Esophagus squamous epithelium (tissue), 5 donors: ENCODE measurements around the gene MAP9. TPM values are rescaled to one million over a fixed set of nuclear protein-coding genes. Genes with fewer than 3 reads are reported as not detected.

Source experiments
- DNase-seq: peaks from one replicate; lab custom pipeline; 2025; lab: John Stamatoyannopoulos, UW
- H3K27ac ChIP-seq, 4 donors: fragments of 200-600 bp; sonication (generic); one replicate each; pipeline ENCODE4 v1.5.1; 2016 to 2019; ENCODE audit warnings: mild to moderate bottlenecking in 1 of 4
- H3K27me3 ChIP-seq, 4 donors: fragments of 200-600 bp; sonication (generic); 1 replicate in 3 of 4; 2 replicates in 1 of 4; pipeline versions ENCODE4 v1.5.1 to v1.6.0; 2017 to 2021; ENCODE audit warnings: antibody characterized with exemption in 1 of 4
- H3K36me3 ChIP-seq, 3 donors: fragments of 200-600 bp; sonication (generic); one replicate each; pipeline ENCODE4 v1.5.1; 2016 to 2019
- H3K4me1 ChIP-seq, 3 donors: fragments of 200-600 bp; sonication (generic); one replicate each; pipeline ENCODE4 v1.5.1; 2017 to 2019
- H3K4me3 ChIP-seq, 4 donors: fragments of 200-600 bp; sonication (generic); 1 replicate in 3 of 4; 2 replicates in 1 of 4; pipeline ENCODE4 v1.5.1; 2016 to 2019; ENCODE audit warnings: mild to moderate bottlenecking in 2 of 4, moderate library complexity in 1 of 4
- H3K9me3 ChIP-seq, 3 donors: fragments of 200-600 bp; sonication (generic); one replicate each; pipeline ENCODE4 v1.5.1; 2016 to 2019
- CTCF ChIP-seq, 6 experiments: fragments of 450-650 bp in 4 of 6; fragments of 200-600 bp in 2 of 6; sonication (generic) in 2 of 6; IDR thresholded peaks; one replicate each; pipeline ENCODE4 v1.5.1; 2016 to 2019; ENCODE audit warnings: antibody characterized with exemption in 6 of 6, mild to moderate bottlenecking in 4 of 6, moderate library complexity in 4 of 6
- POLR2A ChIP-seq, 4 donors: fragments of 450-650 bp; IDR thresholded peaks; one replicate each; pipeline ENCODE4 v1.6.1; 2017; ENCODE audit warnings: antibody characterized with exemption in 4 of 4, mild to moderate bottlenecking in 4 of 4, moderate library complexity in 3 of 4
- WGBS, 2 donors: methylation state at CpG; one replicate each; pipeline ENCODE4 v1.1.5; 2018; 5-methylcytosine and 5-hydroxymethylcytosine counted together
- intact Hi-C: fragments of 100-400 bp; cut with DNase I; formaldehyde crosslinking; loops from one replicate; pipeline ENCODE4 v1.15.0; 2022
- total RNA-seq, 4 donors: library from RNA; depleted of rRNA; stranded (reverse); fragments of >200 nt; gene quantifications; one replicate each; pipeline ENCODE4 v1.1.0, GENCODE V29; 2016
- donor health status: DM: yes; HTN: yes; CAD: no.

Gene MAP9
- total RNA-seq, 4 donors from 2014 or later, result 1.9 to 4.2 (median 3.2) TPM

GRCh38 chr4:155338196-155338595 is 38.6 kb downstream of the MAP9 start:
- intact Hi-C loops, result no loop called here
- H3K27me3 ChIP-seq, result no peaks in the 10 kb centered on the region
- 86 to 100% methylated on average over 1 of the region's 1 CpG for WGBS, 2 donors
- no peak overlapping the region for H3K4me3 ChIP-seq
- H3K4me1 ChIP-seq, result no peaks in the 10 kb centered on the region
- no peaks in the 10 kb centered on the region for H3K36me3 ChIP-seq
- no peak for TF ChIP-seq CTCF (IDR thresholded peaks at IDR 0.05)
- no peak for TF ChIP-seq POLR2A (IDR thresholded peaks at IDR 0.05)
- H3K9me3 ChIP-seq, result peaks cover 0 to 4% (median 0%) of the 10 kb centered on the region in 3 donors
- DNase-seq, result no peak
- H3K27ac ChIP-seq, result no peak overlapping the region

GRCh38 chr4:155336242-155336641 is 40.5 kb downstream of the MAP9 start:
- no peaks in the 10 kb centered on the region for H3K36me3 ChIP-seq
- H3K9me3 ChIP-seq, result peaks cover 0 to 4% (median 0%) of the 10 kb centered on the region in 3 donors
- 72 to 82% methylated on average over 3 of the region's 3 CpGs for WGBS, 2 donors
- no peaks in the 10 kb centered on the region for H3K4me1 ChIP-seq
- intact Hi-C loops, result no loop called here
- DNase-seq, result no peak
- TF ChIP-seq POLR2A (IDR thresholded peaks at IDR 0.05) (no peak), CTCF (IDR thresholded peaks at IDR 0.05) (no peak)
- H3K27me3 ChIP-seq, result no peaks in the 10 kb centered on the region
- H3K4me3 ChIP-seq, result no peak overlapping the region
- no peak overlapping the region for H3K27ac ChIP-seq

GRCh38 chr4:155331478-155331877 is 45.3 kb downstream of the MAP9 start:
- Histone ChIP-seq H3K36me3 (no peaks in the 10 kb centered on the region), H3K4me1 (no peaks in the 10 kb centered on the region), H3K4me3 (no peak overlapping the region), H3K27ac (no peak overlapping the region), H3K27me3 (no peaks in the 10 kb centered on the region), H3K9me3 (no peaks in the 10 kb centered on the region)
- TF ChIP-seq POLR2A (IDR thresholded peaks at IDR 0.05) (no peak), CTCF (IDR thresholded peaks at IDR 0.05) (no peak)
- intact Hi-C loops, result no loop called here
- no peak for DNase-seq

GRCh38 chr4:155322782-155323181 is 54.0 kb downstream of the MAP9 start:
- intact Hi-C loops, result no loop called here
- H3K27ac ChIP-seq, result no peak overlapping the region
- 56 to 60% methylated on average over 2 of the region's 2 CpGs for WGBS, 2 donors

GRCh38 chr4:155321006-155321405 is 55.8 kb downstream of the MAP9 start:
- Histone ChIP-seq H3K4me1 (no peaks in the 10 kb centered on the region), H3K9me3 (no peaks in the 10 kb centered on the region), H3K27me3 (no peaks in the 10 kb centered on the region), H3K4me3 (no peak overlapping the region), H3K27ac (no peak overlapping the region), H3K36me3 (no peaks in the 10 kb centered on the region)
- intact Hi-C loops, result no loop called here
- DNase-seq, result no peak
- TF ChIP-seq CTCF (IDR thresholded peaks at IDR 0.05) (no peak), POLR2A (IDR thresholded peaks at IDR 0.05) (no peak)

More at GRCh38 chr4:155322782-155323181, 54.0 kb downstream of the MAP9 start:
- no peak for DNase-seq
- Histone ChIP-seq H3K27me3 (no peaks in the 10 kb centered on the region), H3K4me3 (no peak overlapping the region), H3K36me3 (no peaks in the 10 kb centered on the region), H3K9me3 (no peaks in the 10 kb centered on the region), H3K4me1 (no peaks in the 10 kb centered on the region)
- TF ChIP-seq POLR2A (IDR thresholded peaks at IDR 0.05) (no peak), CTCF (IDR thresholded peaks at IDR 0.05) (no peak)
